Bronchial epithelial cell (primary cell): ENCODE measurements around the gene OPN4. TPM values are rescaled to one million over a fixed set of nuclear protein-coding genes. Genes with fewer than 3 reads are reported as not detected.

ENCODE experiments used
- DNase-seq: peaks from one replicate; pipeline ENCODE4 v3.0.0-alpha.2; 2010; ENCODE audit warnings: low read depth
- FAIRE-seq: peaks from 2 replicates; lab custom pipeline; 2011; peaks lifted over from hg19 to GRCh38; lab: Jason Lieb, UNC
- H3K27me3 ChIP-seq: 2 replicates; pipeline ENCODE4 v1.5.1; 2011; ENCODE audit warnings: low read length; ENCODE audit not compliant: control insufficient read depth, insufficient read depth
- H3K36me3 ChIP-seq: 2 replicates; pipeline ENCODE4 v1.5.1; 2011; ENCODE audit warnings: low read length; ENCODE audit not compliant: control insufficient read depth, insufficient read depth
- H3K4me3 ChIP-seq: 2 replicates; pipeline ENCODE4 v1.5.1; 2011; ENCODE audit warnings: mild to moderate bottlenecking, low read depth, low read length, control low read depth
- CTCF ChIP-seq: IDR thresholded peaks from 2 replicates; pipeline ENCODE4 v1.5.1; 2011; ENCODE audit warnings: mild to moderate bottlenecking, moderate library complexity, low read length, control low read depth, inconsistent platforms; ENCODE audit not compliant: insufficient read depth, severe bottlenecking
- total RNA-seq: library from RNA; depleted of rRNA; stranded (reverse); fragments of >200 nt; gene quantifications from 2 replicates; pipeline ENCODE4 v1.2.1, GENCODE V29; 2014

The OPN4 gene
- total RNA-seq, 1 donor from 2014 or later = not detected

- no peak for TF ChIP-seq CTCF
- Histone ChIP-seq H3K4me3 (no peak overlapping the region), H3K36me3 (no peaks in the 10 kb centered on the region), H3K27me3 (no peaks in the 10 kb centered on the region)
- DNase-seq (no peak), FAIRE-seq (no peak)
Observed at GRCh38 chr10:86699125-86699524, 44.8 kb downstream of the OPN4 start.

- TF ChIP-seq CTCF = no peak
- no peak for DNase-seq
- Histone ChIP-seq H3K36me3 (no peaks in the 10 kb centered on the region), H3K27me3 (no peaks in the 10 kb centered on the region), H3K4me3 (no peak overlapping the region)
- FAIRE-seq = no peak
Observed at GRCh38 chr10:86699541-86699940, 45.2 kb downstream of the OPN4 start.

GRCh38 chr10:86699991-86700840 lies 45.9 kb downstream of the OPN4 start:
- no peak for TF ChIP-seq CTCF
- DNase-seq (no peak), FAIRE-seq (no peak)
- Histone ChIP-seq H3K4me3 (no peak overlapping the region), H3K36me3 (no peaks in the 10 kb centered on the region), H3K27me3 (no peaks in the 10 kb centered on the region)

- DNase-seq (no peak), FAIRE-seq (no peak)
- Histone ChIP-seq H3K4me3 (no peak overlapping the region), H3K27me3 (no peaks in the 10 kb centered on the region), H3K36me3 (no peaks in the 10 kb centered on the region)
- TF ChIP-seq CTCF = no peak
Observed at GRCh38 chr10:86700851-86701617, 46.7 kb downstream of the OPN4 start.

GRCh38 chr10:86703176-86703575 lies 48.8 kb downstream of the OPN4 start:
- DNase-seq (no peak), FAIRE-seq (no peak)
- TF ChIP-seq CTCF = no peak
- Histone ChIP-seq H3K36me3 (no peaks in the 10 kb centered on the region), H3K27me3 (no peaks in the 10 kb centered on the region), H3K4me3 (no peak overlapping the region)
